ENCODE data around the gene TSPAN8.

The TSPAN8 gene

DNA sequence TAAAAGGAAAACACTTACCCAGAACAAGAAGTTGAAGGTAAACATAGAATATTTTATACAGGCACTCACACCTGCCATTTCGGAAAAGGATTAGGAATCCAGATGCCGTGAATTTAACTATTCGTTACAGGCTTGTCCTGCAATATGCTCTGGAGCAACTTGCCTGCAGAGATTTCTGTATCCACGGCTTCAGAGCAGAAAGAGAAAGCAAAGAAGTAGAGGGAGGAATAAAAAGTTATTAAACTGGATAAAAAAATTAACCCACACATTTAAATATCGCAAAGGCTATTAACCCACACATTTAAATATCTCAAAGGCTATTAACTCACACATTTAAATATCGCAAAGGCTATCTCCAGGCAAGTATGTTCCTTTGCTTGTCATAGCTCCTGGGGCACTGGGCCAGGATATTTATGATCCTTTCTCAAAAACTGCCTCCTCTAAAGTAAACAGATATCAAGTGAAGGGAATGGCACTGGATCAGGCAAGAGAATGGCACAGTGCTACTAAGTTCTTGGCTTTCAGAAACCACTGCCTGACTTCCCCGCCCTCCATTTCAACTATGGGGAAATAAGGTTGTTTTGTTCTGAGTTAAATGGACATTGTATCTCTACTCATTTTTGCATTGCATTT, at the start of gene TSPAN8:
Gene TSPAN8 (minus strand): TSS at position 399 of the 633 bp plus-strand sequence. CDS start 321 bp downstream, at position 78.
- H3K36me3 ChIP-seq (ENCODE audit: control insufficient read depth, insufficient read depth, low read length): no peaks in the 10 kb centered on the region
- TF ChIP-seq, protein P1, sequence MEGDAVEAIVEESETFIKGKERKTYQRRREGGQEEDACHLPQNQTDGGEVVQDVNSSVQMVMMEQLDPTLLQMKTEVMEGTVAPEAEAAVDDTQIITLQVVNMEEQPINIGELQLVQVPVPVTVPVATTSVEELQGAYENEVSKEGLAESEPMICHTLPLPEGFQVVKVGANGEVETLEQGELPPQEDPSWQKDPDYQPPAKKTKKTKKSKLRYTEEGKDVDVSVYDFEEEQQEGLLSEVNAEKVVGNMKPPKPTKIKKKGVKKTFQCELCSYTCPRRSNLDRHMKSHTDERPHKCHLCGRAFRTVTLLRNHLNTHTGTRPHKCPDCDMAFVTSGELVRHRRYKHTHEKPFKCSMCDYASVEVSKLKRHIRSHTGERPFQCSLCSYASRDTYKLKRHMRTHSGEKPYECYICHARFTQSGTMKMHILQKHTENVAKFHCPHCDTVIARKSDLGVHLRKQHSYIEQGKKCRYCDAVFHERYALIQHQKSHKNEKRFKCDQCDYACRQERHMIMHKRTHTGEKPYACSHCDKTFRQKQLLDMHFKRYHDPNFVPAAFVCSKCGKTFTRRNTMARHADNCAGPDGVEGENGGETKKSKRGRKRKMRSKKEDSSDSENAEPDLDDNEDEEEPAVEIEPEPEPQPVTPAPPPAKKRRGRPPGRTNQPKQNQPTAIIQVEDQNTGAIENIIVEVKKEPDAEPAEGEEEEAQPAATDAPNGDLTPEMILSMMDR (IDR thresholded peaks at IDR 0.05; ENCODE audit: insufficient read depth, low read length, poor library complexity, severe bottlenecking): no peak
- H3K27me3 ChIP-seq (replicated peaks; ENCODE audit: control insufficient read depth, insufficient read depth, low read length): no peaks in the 10 kb centered on the region
- no peak within 1 kb of the TSS for H3K4me3 ChIP-seq (replicated peaks; ENCODE audit: low read depth, low read length)
- no peak for DNase-seq (ENCODE audit: extremely low read depth, insufficient read length)

GRCh38 chr12:71201136-71201679, 43.4 kb upstream of the TSPAN8 start:
- TF ChIP-seq, protein P1 (IDR thresholded peaks at IDR 0.05; ENCODE audit: insufficient read depth, low read length, poor library complexity, severe bottlenecking): no peak
- no peak for DNase-seq (ENCODE audit: extremely low read depth, insufficient read length)
- H3K4me3 ChIP-seq (replicated peaks; ENCODE audit: low read depth, low read length): no peak overlapping the region

GRCh38 chr12:71200706-71201105, 42.9 kb upstream of the TSPAN8 start:
- DNase-seq (ENCODE audit: extremely low read depth, insufficient read length): no peak
- Histone ChIP-seq H3K27me3 (replicated peaks; ENCODE audit: control insufficient read depth, insufficient read depth, low read length) (no peaks in the 10 kb centered on the region), H3K36me3 (ENCODE audit: control insufficient read depth, insufficient read depth, low read length) (no peaks in the 10 kb centered on the region), H3K4me3 (replicated peaks; ENCODE audit: low read depth, low read length) (no peak overlapping the region)
- TF ChIP-seq, protein P1 (IDR thresholded peaks at IDR 0.05; ENCODE audit: insufficient read depth, low read length, poor library complexity, severe bottlenecking): no peak

More at GRCh38 chr12:71201136-71201679, 43.4 kb upstream of the TSPAN8 start:
- no peaks in the 10 kb centered on the region for H3K36me3 ChIP-seq (ENCODE audit: control insufficient read depth, insufficient read depth, low read length)
- no peaks in the 10 kb centered on the region for H3K27me3 ChIP-seq (replicated peaks; ENCODE audit: control insufficient read depth, insufficient read depth, low read length)

DNA sequence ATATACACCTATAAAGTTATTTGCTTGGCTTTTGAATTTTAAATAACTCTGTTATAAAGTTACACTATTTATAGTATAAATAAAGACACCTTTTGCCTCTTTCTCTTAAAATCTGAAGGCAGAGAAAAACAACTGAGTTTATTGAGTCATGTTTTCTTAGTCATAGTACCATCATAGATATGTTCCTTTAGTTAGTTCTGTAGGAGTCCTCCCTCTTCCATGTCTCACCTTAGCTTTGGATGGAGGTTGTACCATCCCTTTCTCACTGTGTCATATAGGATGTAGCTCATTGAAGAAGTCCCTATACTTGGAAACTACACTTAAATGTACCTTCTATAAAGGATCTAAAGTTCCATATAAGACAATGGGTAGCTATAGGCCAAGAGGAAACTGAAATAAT, 39.7 kb upstream of the TSPAN8 start:
- H3K4me3 ChIP-seq (replicated peaks; ENCODE audit: low read depth, low read length): no peak overlapping the region
- DNase-seq (ENCODE audit: extremely low read depth, insufficient read length): no peak
- TF ChIP-seq, protein P1 (IDR thresholded peaks at IDR 0.05; ENCODE audit: insufficient read depth, low read length, poor library complexity, severe bottlenecking): no peak
- no peaks in the 10 kb centered on the region for H3K36me3 ChIP-seq (ENCODE audit: control insufficient read depth, insufficient read depth, low read length)
- H3K27me3 ChIP-seq (replicated peaks; ENCODE audit: control insufficient read depth, insufficient read depth, low read length): no peaks in the 10 kb centered on the region

DNA sequence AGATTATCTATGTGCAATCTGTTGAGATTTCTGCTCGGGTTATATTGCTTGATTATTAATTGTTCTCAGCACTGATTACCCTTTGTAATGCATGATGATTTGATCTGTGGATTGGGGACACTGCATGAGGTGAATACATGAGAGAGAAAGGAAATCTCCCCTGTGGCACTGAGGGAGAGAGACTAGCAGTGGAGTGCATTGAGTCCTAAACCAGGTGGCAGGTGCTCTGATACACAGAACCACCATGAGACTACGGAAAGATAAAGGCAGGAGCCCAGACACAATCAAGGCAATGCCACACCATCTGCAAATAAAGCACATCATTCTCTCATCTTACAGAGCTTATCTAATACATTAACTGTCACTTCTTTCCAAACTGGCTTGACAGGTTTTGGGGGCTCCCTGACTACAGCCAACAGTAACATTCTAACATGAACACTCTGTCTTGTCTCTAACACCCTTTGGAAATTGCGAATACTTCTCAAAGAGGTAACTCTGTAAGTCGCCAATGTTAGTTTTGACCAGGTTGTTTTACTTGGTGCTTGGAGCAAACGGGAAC, 37.6 kb upstream of the TSPAN8 start:
- DNase-seq (ENCODE audit: extremely low read depth, insufficient read length): no peak
- no peak overlapping the region for H3K4me3 ChIP-seq (replicated peaks; ENCODE audit: low read depth, low read length)
- TF ChIP-seq, protein P1 (IDR thresholded peaks at IDR 0.05; ENCODE audit: insufficient read depth, low read length, poor library complexity, severe bottlenecking): no peak
- no peaks in the 10 kb centered on the region for H3K36me3 ChIP-seq (ENCODE audit: control insufficient read depth, insufficient read depth, low read length)
- H3K27me3 ChIP-seq (replicated peaks; ENCODE audit: control insufficient read depth, insufficient read depth, low read length): no peaks in the 10 kb centered on the region

All from GM06990 (cell line).